OCI-LY7 (cell line): Measurements from ENCODE around the gene FUCA2. TPM values are rescaled to one million over a fixed set of nuclear protein-coding genes. Genes with fewer than 3 reads are reported as not detected.

Source experiments
- BruUV-seq: library from RNA; stranded (reverse); fragments of 400-500 nt; replicated peaks from 2 replicates; lab custom pipeline; 2021; lab: Mats Ljungman, UMichigan
- CTCF ChIA-PET: fragments of 300-600 bp; sonication (Branson Sonifier 250); formaldehyde crosslinking; loops from one replicate; lab custom pipeline; 2022; ENCODE audit warnings: antibody characterized with exemption; ENCODE audit not compliant: unreplicated experiment; lab: Charles Lee
- POLR2A ChIA-PET: fragments of 300-600 bp; sonication (Branson Sonifier 250); formaldehyde crosslinking; loops from one replicate; lab custom pipeline; 2022; ENCODE audit warnings: antibody characterized with exemption; lab: Charles Lee
- DNase-seq: peaks from one replicate; pipeline ENCODE4 v3.0.0-alpha.2; 2015; ENCODE audit warnings: low spot score
- H2AFZ ChIP-seq: fragments of 200-600 bp; sonication (generic), shearing (Covaris generic); 2 replicates; pipeline ENCODE4 v1.6.1; 2014; ENCODE audit warnings: mild to moderate bottlenecking, antibody characterized with exemption, low read length, moderate library complexity
- H3K27ac ChIP-seq: fragments of 200-600 bp; sonication (generic); 2 replicates; pipeline ENCODE4 v1.5.1; 2014; ENCODE audit warnings: mixed run types, low read depth, mild to moderate bottlenecking, moderate library complexity, low read length, inconsistent platforms; ENCODE audit not compliant: poor library complexity, severe bottlenecking
- H3K36me3 ChIP-seq: fragments of 200-600 bp; sonication (generic); 2 replicates; pipeline ENCODE4 v1.6.1; 2014; ENCODE audit warnings: mild to moderate bottlenecking, antibody characterized with exemption, low read length, moderate library complexity, mixed read lengths; ENCODE audit not compliant: insufficient read depth
- H3K4me1 ChIP-seq: fragments of 200-600 bp; sonication (generic); 2 replicates; pipeline ENCODE4 v1.5.1; 2014; ENCODE audit warnings: mild to moderate bottlenecking, low read length; ENCODE audit not compliant: insufficient read depth, poor library complexity, severe bottlenecking
- H3K4me2 ChIP-seq: fragments of 200-600 bp; sonication (generic); 2 replicates; pipeline ENCODE4 v1.6.1; 2014; ENCODE audit warnings: mild to moderate bottlenecking, low read length
- H3K4me3 ChIP-seq: fragments of 200-600 bp; sonication (generic); 2 replicates; pipeline ENCODE4 v1.5.1; 2014; ENCODE audit warnings: mild to moderate bottlenecking, low read depth, low read length; ENCODE audit not compliant: poor library complexity, severe bottlenecking
- H3K79me2 ChIP-seq: fragments of 200-600 bp; sonication (generic); 2 replicates; pipeline ENCODE4 v1.6.1; 2016; ENCODE audit warnings: low read depth, mild to moderate bottlenecking, low read length, moderate library complexity, mixed read lengths; ENCODE audit not compliant: insufficient read depth
- H3K9me2 ChIP-seq: fragments of 200-600 bp; sonication (generic); 2 replicates; pipeline ENCODE4 v1.6.1; 2016; ENCODE audit warnings: mild to moderate bottlenecking, low read length, mixed read lengths; ENCODE audit not compliant: insufficient read depth
- H3K9me3 ChIP-seq: fragments of 200-600 bp; sonication (generic); 2 replicates; pipeline ENCODE4 v1.6.1; 2014; ENCODE audit warnings: mild to moderate bottlenecking, mixed run types, low read length, mixed read lengths
- H4K20me1 ChIP-seq: fragments of 200-600 bp; sonication (generic); 2 replicates; pipeline ENCODE4 v1.6.1; 2014; ENCODE audit warnings: mild to moderate bottlenecking, antibody characterized with exemption, low read length, moderate library complexity, mixed read lengths; ENCODE audit not compliant: insufficient read depth
- CTCF ChIP-seq: fragments of 200-600 bp; sonication (generic); conservative IDR thresholded peaks from 2 replicates; pipeline ENCODE4 v1.5.1; 2014; ENCODE audit warnings: mild to moderate bottlenecking, antibody characterized with exemption, low read length, moderate library complexity, mixed read lengths
- EZH2phosphoT487 ChIP-seq: fragments of 200-600 bp; sonication (generic); IDR thresholded peaks from 2 replicates; pipeline ENCODE4 v1.6.1; 2018; ENCODE audit warnings: low read depth, borderline replicate concordance, mild to moderate bottlenecking, mixed run types, antibody characterized with exemption, low read length, moderate library complexity, mixed read lengths
- intact Hi-C: fragments of 100-400 bp; cut with micrococcal nuclease; formaldehyde crosslinking; loops from one replicate; pipeline ENCODE4 v1.10.0; 2022; ENCODE audit not compliant: unreplicated experiment
- total RNA-seq, 2 experiments: library from RNA; depleted of rRNA in 1 of 2; stranded (reverse); fragments of >200 nt in 1 of 2; shearing (Covaris generic) in 1 of 2; gene quantifications; 2 replicates each; pipeline ENCODE4 v1.2.3, GENCODE V29; 2014 to 2022

FUCA2 gene
- total RNA-seq, 2 experiments from 2014 or later: not detected

DNA sequence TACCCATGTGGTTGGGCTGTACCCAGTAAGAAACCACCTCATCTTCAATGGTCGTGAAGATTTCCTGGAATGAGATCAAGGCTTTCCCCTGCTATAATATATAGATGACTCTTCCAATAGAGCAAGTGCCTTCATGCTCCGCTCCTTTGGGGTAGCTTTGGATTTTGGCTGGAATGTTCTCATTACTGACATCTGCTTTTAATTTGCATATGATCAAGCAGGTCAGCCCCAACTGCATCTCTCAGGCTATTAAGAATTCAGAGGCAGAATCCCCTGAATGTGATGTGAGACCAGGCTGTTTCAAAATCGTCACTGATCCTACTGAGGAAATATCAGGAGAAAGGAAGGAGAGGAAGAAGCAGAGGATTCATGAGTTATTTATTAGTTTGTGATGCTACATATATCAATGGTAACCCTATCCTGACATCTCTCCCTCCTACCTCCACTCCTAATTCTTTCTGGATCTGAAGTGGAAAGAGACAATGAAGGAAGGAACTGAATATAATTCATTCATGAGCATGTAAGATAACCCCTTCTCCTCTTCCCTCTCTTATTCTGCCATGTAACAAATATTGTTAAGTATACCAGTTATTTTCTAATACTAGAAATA, 47.6 kb upstream of the FUCA2 start:
- no TSS peak for BruUV-seq
- no peaks in the 10 kb centered on the region for H3K9me3 ChIP-seq
- H2AFZ ChIP-seq: no peak overlapping the region
- POLR2A ChIA-PET: interaction anchor here (0.5 to 1.4 kb wide), 2 partner anchors 9 to 1087 kb away, joined by 3 to 4 read pairs; no protein-coding TSS in a partner anchor
- CTCF ChIA-PET: no interaction called here
- no peaks in the 10 kb centered on the region for H3K9me2 ChIP-seq
- H3K4me1 ChIP-seq: no peaks in the 10 kb centered on the region
- no peak overlapping the region for H3K4me2 ChIP-seq
- no peak for DNase-seq
- no peaks in the 10 kb centered on the region for H3K36me3 ChIP-seq
- TF ChIP-seq CTCF (no peak), EZH2phosphoT487 (no peak)
- intact Hi-C loops: no loop called here
- H3K4me3 ChIP-seq: no peak overlapping the region
- H4K20me1 ChIP-seq: no peaks in the 10 kb centered on the region
- H3K79me2 ChIP-seq: no peaks in the 10 kb centered on the region
- H3K27ac ChIP-seq: no peak overlapping the region

DNA sequence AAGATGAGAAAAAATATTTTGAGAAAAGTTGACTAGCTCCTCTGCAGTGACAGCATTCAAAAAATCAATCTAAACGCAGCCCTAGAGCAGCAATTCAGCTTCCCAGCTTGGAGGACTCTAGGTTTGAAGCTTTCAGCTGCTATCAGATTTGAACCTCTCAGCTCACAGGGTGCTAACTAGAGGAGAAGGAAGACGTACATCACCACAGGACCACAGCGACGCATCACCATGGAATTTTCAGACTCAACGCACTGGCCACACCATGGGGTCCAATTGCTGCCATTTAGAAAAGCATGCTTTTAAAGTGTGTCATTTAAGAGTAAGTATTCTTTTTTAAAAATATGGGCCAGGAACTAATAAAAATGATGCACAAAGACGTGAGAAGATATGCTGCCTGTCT, 45.0 kb upstream of the FUCA2 start:
- Histone ChIP-seq H4K20me1 (no peaks in the 10 kb centered on the region), H3K79me2 (no peaks in the 10 kb centered on the region), H3K27ac (no peak overlapping the region), H3K4me1 (no peaks in the 10 kb centered on the region), H3K4me2 (no peak overlapping the region), H3K9me3 (no peaks in the 10 kb centered on the region), H2AFZ (no peak overlapping the region), H3K36me3 (no peaks in the 10 kb centered on the region), H3K9me2 (no peaks in the 10 kb centered on the region), H3K4me3 (no peak overlapping the region)
- DNase-seq: no peak
- no peak for TF ChIP-seq EZH2phosphoT487
- no peak for TF ChIP-seq CTCF
- CTCF ChIA-PET: interaction anchor here (0.6 kb wide), 1 partner anchor 807 kb away, joined by 3 read pairs; no protein-coding TSS in a partner anchor
- intact Hi-C loops: no loop called here
- POLR2A ChIA-PET: no interaction called here
- BruUV-seq: no TSS peak

DNA sequence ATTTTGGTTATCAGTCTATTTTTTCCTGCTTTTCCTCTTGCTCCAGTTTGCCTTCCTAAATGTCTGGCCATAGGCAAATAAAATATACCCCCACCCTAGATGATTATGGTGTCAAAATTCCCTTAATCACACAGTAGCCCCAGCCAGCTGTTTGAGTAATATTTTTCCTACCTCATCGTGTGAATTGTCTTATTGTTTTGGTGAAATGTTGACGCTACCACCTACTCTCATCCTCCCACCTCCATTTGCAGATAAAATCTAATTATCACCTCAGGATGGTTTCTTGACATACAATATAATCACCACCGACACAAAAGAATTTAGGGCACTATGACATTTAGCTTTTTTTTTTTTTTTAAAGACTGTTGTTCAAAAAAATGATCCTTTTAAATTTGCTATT, 44.1 kb upstream of the FUCA2 start:
- no peaks in the 10 kb centered on the region for H3K79me2 ChIP-seq
- ChIA-PET CTCF (no interaction called here), POLR2A (no interaction called here)
- no peaks in the 10 kb centered on the region for H3K4me1 ChIP-seq
- BruUV-seq: no TSS peak
- no peak overlapping the region for H3K27ac ChIP-seq
- H4K20me1 ChIP-seq: no peaks in the 10 kb centered on the region
- H3K9me2 ChIP-seq: no peaks in the 10 kb centered on the region
- no peak overlapping the region for H3K4me2 ChIP-seq
- intact Hi-C loops: no loop called here
- TF ChIP-seq CTCF (no peak), EZH2phosphoT487 (no peak)
- H3K36me3 ChIP-seq: no peaks in the 10 kb centered on the region
- H2AFZ ChIP-seq: no peak overlapping the region
- no peak for DNase-seq
- no peaks in the 10 kb centered on the region for H3K9me3 ChIP-seq
- H3K4me3 ChIP-seq: no peak overlapping the region
